OCI-LY1 (cell line): ENCODE results near the gene DLEC1.
"Not testable (repeated sequence)": the region's sequence is repeated elsewhere in the genome, so short reads cannot be mapped to it uniquely, and the experiment has no call there.

ENCODE experiments used
- H2AFZ ChIP-seq: fragments of 200-600 bp; sonication (generic), shearing (Covaris generic); 2 replicates; pipeline ENCODE4 v1.6.0; 2014; ENCODE audit warnings: antibody characterized with exemption, mild to moderate bottlenecking, low read length
- H3F3A ChIP-seq: fragments of 200-600 bp; sonication (generic), shearing (Covaris generic); 2 replicates; pipeline ENCODE4 v1.6.0; 2014; ENCODE audit warnings: mild to moderate bottlenecking, antibody characterized with exemption, low read length, moderate library complexity; ENCODE audit not compliant: insufficient read depth
- H3K27ac ChIP-seq: fragments of 200-600 bp; sonication (generic); 2 replicates; pipeline ENCODE4 v1.5.1; 2014; ENCODE audit warnings: low read length, mixed run types, mild to moderate bottlenecking, low read depth; ENCODE audit not compliant: poor library complexity, severe bottlenecking
- H3K27me3 ChIP-seq: fragments of 200-600 bp; sonication (generic); 2 replicates; pipeline ENCODE4 v1.6.0; 2014; ENCODE audit warnings: antibody characterized with exemption, mild to moderate bottlenecking, low read length, moderate library complexity; ENCODE audit not compliant: insufficient read depth
- H3K36me3 ChIP-seq: fragments of 200-600 bp; sonication (generic); 2 replicates; pipeline ENCODE4 v1.6.1; 2014; ENCODE audit warnings: mild to moderate bottlenecking, antibody characterized with exemption, low read length, moderate library complexity, mixed read lengths; ENCODE audit not compliant: insufficient read depth
- H3K4me1 ChIP-seq: fragments of 200-600 bp; sonication (generic); 2 replicates; pipeline ENCODE4 v1.5.1; 2014; ENCODE audit warnings: mild to moderate bottlenecking, low read length, moderate library complexity; ENCODE audit not compliant: insufficient read depth, severe bottlenecking
- H3K4me2 ChIP-seq: fragments of 200-600 bp; sonication (generic), shearing (Covaris generic); 2 replicates; pipeline ENCODE4 v1.6.1; 2014; ENCODE audit warnings: low read length
- H3K4me3 ChIP-seq: fragments of 200-600 bp; sonication (generic); 2 replicates; pipeline ENCODE4 v1.5.1; 2014; ENCODE audit warnings: low read length, low read depth, mild to moderate bottlenecking, mixed read lengths; ENCODE audit not compliant: poor library complexity, severe bottlenecking
- H3K79me2 ChIP-seq: fragments of 200-600 bp; shearing (Covaris generic); 2 replicates; pipeline ENCODE4 v1.6.1; 2016; ENCODE audit warnings: mixed run types, low read length, mixed read lengths; ENCODE audit not compliant: insufficient read depth
- H3K9ac ChIP-seq: fragments of 200-600 bp; sonication (generic), shearing (Covaris generic); 2 replicates; pipeline ENCODE4 v1.6.1; 2014; ENCODE audit warnings: mild to moderate bottlenecking, low read length, mixed read lengths
- H3K9me2 ChIP-seq: fragments of 200-600 bp; sonication (generic), shearing (Covaris generic); 2 replicates; pipeline ENCODE4 v1.6.1; 2014; ENCODE audit warnings: low read depth, mild to moderate bottlenecking, low read length, mixed read lengths
- H3K9me3 ChIP-seq: fragments of 200-600 bp; shearing (Covaris generic); 2 replicates; pipeline ENCODE4 v1.6.1; 2014; ENCODE audit warnings: low read length, mixed read lengths
- H4K20me1 ChIP-seq: fragments of 200-600 bp; sonication (generic), shearing (Covaris generic); 2 replicates; pipeline ENCODE4 v1.6.0; 2016; ENCODE audit warnings: mild to moderate bottlenecking, low read length; ENCODE audit not compliant: insufficient read depth
- EZH2 ChIP-seq: fragments of 200-600 bp; sonication (generic), shearing (Covaris generic); IDR thresholded peaks from 2 replicates; pipeline ENCODE4 v1.8.0; 2017; ENCODE audit warnings: borderline replicate concordance, mixed run types, mild to moderate bottlenecking, antibody characterized with exemption, low read length, moderate library complexity, mixed read lengths
- TF ChIP-seq, protein P1 (sequence below): fragments of 200-600 bp; sonication (generic), shearing (Covaris generic); IDR thresholded peaks from 2 replicates; pipeline ENCODE4 v1.5.1; 2017; ENCODE audit warnings: mild to moderate bottlenecking, antibody characterized with exemption, low read length, moderate library complexity, mixed read lengths

The DLEC1 gene

DNA sequence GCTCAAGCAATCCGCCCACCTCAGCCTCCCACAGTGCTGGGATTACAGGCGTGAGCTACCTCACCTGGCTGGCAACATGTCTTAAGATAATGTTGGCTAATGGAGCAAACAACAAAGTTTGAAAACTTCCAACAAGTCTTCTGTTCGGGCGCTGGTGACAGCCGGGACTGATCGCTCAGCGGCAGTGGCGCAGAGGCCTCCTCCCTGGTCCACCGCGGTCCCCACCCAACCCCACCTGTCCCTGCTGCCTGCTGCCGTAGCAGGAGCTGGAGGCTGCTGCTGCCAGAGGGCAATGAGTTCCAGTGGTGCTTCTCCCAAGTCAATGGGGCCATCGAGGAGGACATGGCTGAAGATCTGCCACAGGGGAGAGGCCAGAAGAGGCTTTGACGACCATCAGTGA lies 12.1 kb downstream of the DLEC1 start:
- Histone ChIP-seq H3K36me3 (no peaks in the 10 kb centered on the region), H3K9ac (no peak overlapping the region), H3K9me2 (no peaks in the 10 kb centered on the region), H4K20me1 (no peaks in the 10 kb centered on the region), H3K79me2 (no peaks in the 10 kb centered on the region), H3K4me3 (no peak overlapping the region), H3K4me2 (no peak overlapping the region), H3F3A (no peaks in the 10 kb centered on the region), H3K27ac (no peak overlapping the region), H3K9me3 (no peaks in the 10 kb centered on the region), H3K27me3 (peaks cover 5% of the 10 kb centered on the region; the same call in 1 of the 2 replicates), H3K4me1 (no peaks in the 10 kb centered on the region), H2AFZ (no peak overlapping the region)
- TF ChIP-seq EZH2, result no peak
- TF ChIP-seq, protein P1, sequence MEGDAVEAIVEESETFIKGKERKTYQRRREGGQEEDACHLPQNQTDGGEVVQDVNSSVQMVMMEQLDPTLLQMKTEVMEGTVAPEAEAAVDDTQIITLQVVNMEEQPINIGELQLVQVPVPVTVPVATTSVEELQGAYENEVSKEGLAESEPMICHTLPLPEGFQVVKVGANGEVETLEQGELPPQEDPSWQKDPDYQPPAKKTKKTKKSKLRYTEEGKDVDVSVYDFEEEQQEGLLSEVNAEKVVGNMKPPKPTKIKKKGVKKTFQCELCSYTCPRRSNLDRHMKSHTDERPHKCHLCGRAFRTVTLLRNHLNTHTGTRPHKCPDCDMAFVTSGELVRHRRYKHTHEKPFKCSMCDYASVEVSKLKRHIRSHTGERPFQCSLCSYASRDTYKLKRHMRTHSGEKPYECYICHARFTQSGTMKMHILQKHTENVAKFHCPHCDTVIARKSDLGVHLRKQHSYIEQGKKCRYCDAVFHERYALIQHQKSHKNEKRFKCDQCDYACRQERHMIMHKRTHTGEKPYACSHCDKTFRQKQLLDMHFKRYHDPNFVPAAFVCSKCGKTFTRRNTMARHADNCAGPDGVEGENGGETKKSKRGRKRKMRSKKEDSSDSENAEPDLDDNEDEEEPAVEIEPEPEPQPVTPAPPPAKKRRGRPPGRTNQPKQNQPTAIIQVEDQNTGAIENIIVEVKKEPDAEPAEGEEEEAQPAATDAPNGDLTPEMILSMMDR, result no peak

DNA sequence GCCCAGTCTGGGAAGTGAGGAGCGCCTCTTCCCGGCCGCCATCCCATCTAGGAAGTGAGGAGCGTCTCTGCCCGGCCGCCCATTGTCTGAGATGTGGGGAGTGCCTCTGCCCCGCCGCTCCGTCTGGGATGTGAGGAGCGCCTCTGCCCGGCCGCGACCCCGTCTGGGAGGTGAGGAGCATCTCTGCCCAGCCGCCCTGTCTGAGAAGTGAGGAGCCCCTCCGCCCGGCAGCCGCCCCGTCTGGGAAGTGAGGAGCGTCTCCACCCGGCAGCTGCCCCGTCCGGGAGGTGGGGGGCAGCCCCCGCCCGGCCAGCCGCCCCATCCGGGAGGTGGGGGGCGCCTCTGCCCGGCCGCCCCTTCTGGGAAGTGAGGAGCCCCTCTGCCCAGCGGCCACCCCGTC lies 14.3 kb downstream of the DLEC1 start:
- not testable (repeated sequence) for H3K9ac ChIP-seq, H3K9me3 ChIP-seq, H3K4me1 ChIP-seq, H3K27ac ChIP-seq, H3K4me2 ChIP-seq, H3K27me3 ChIP-seq, H3K36me3 ChIP-seq, H2AFZ ChIP-seq, H3F3A ChIP-seq, H3K79me2 ChIP-seq, H3K4me3 ChIP-seq, H3K9me2 ChIP-seq, H4K20me1 ChIP-seq

DNA sequence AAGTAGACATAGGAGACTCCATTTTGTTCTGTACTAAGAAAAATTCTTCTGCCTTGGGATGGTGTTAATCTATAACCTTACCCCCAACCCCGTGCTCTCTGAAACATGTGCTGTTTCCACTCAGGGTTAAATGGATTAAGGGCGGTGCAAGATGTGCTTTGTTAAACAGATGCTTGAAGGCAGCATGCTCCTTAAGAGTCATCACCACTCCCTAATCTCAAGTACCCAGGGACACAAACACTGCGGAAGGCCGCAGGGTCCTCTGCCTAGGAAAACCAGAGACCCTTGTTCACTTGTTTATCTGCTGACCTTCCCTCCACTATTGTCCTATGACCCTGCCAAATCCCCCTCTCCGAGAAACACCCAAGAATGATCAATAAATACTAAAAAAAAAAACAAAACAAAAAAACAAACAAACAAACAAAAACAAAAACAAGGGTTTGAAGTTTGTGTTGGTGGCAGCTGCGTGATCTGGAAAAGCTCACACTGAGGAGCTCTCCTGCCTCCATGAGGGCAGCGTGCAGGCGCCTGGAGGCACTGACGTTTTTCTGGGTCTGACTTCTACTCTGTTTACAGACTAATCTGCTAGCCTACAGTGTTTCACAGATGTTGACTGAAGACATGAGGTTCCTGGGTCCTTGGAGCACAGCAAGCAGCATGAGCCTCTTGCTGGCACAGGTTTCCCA lies 14.9 kb downstream of the DLEC1 start:
- not testable (repeated sequence) for H3K36me3 ChIP-seq, H3K9me3 ChIP-seq, H4K20me1 ChIP-seq, H3K4me3 ChIP-seq, H3K9ac ChIP-seq, H3K9me2 ChIP-seq, H3K79me2 ChIP-seq, H3K27me3 ChIP-seq, H3K27ac ChIP-seq, H3K4me1 ChIP-seq, H3K4me2 ChIP-seq, H2AFZ ChIP-seq, H3F3A ChIP-seq

DNA sequence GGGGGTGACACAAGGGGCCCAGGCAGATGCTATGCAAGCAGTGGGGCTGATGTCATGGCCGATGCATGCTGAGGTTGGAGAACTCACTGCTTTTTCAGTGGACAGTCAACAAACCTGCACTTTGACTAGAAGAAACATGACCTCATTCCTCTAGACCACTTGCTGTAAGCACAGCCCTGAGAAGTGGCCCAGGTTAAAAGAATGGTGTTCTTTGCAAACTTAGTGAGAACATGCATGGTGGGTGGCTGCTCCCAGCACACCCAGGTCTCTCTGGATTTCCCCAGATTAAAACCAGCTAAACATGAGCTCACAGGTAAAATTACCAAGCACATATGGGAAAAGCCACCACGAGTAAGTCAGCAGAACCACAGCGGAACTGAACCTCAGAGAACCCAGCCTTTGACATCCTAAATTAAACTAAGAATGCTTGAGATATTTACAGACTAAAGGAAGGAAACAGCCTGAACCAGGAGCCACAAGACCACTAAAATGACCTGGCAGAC lies 15.5 kb downstream of the DLEC1 start:
- peaks cover 5% of the 10 kb centered on the region; the same call in 1 of the 2 replicates for H3K27me3 ChIP-seq
- TF ChIP-seq, protein P1, result no peak
- no peak for TF ChIP-seq EZH2
- no peaks in the 10 kb centered on the region for H3K4me1 ChIP-seq
- no peak overlapping the region for H3K4me3 ChIP-seq
- H3K36me3 ChIP-seq, result no peaks in the 10 kb centered on the region
- no peak overlapping the region for H3K9ac ChIP-seq
- no peaks in the 10 kb centered on the region for H3K9me2 ChIP-seq
- H3F3A ChIP-seq, result no peaks in the 10 kb centered on the region
- H2AFZ ChIP-seq, result no peak overlapping the region
- no peaks in the 10 kb centered on the region for H3K9me3 ChIP-seq
- no peak overlapping the region for H3K27ac ChIP-seq
- no peaks in the 10 kb centered on the region for H3K79me2 ChIP-seq
- H3K4me2 ChIP-seq, result no peak overlapping the region
- no peaks in the 10 kb centered on the region for H4K20me1 ChIP-seq
